Activated CD4-positive, alpha-beta T cell treated with anti-CD3 and anti-CD28 coated beads, Interleukin-2, amount 50 U/mL, for 4 hours (primary cell): ENCODE data around the gene IMPDH1.

Source experiments
- DNase-seq, 2 experiments: peaks; one replicate each; pipeline ENCODE4 v3.0.0-alpha.2; 2020

IMPDH1 gene

GRCh38 chr7:128357217-128357613, 52.6 kb downstream of the IMPDH1 start:
- no peak for DNase-seq

- DNase-seq = no peak
These were observed 53.1 kb downstream of the IMPDH1 start for GRCh38 chr7:128356546-128357216.

- DNase-seq = no peak
These were observed 56.2 kb downstream of the IMPDH1 start for GRCh38 chr7:128353610-128354009.

- DNase-seq = no peak
These were observed 56.6 kb downstream of the IMPDH1 start for GRCh38 chr7:128353189-128353588.

GRCh38 chr7:128352636-128353035, 57.1 kb downstream of the IMPDH1 start:
- DNase-seq = no peak

GRCh38 chr7:128352153-128352537, 57.6 kb downstream of the IMPDH1 start:
- DNase-seq = no peak

GRCh38 chr7:128351296-128352152, 58.3 kb downstream of the IMPDH1 start:
- DNase-seq = no peak

- no peak for DNase-seq
These were observed 59.0 kb downstream of the IMPDH1 start for GRCh38 chr7:128350708-128351295.

- DNase-seq = no peak
These were observed 60.3 kb downstream of the IMPDH1 start for GRCh38 chr7:128349466-128349825.

- DNase-seq = peak; percentile 38 to 43
These were observed 62.1 kb downstream of the IMPDH1 start for GRCh38 chr7:128347647-128348097.

GRCh38 chr7:128344431-128344774, 65.4 kb downstream of the IMPDH1 start:
- DNase-seq = no peak

GRCh38 chr7:128343554-128344430, 66.0 kb downstream of the IMPDH1 start, which contains the start of gene RBM28:
Gene RBM28, minus strand, starts transcription at chr7:128343908. Its CDS starts 115 bp downstream, at chr7:128343793.
- DNase-seq = peak; percentile 75
